HepG2 (cell line): ENCODE measurements around the gene KCNIP4. TPM values are rescaled to one million over a fixed set of nuclear protein-coding genes. Genes with fewer than 3 reads are reported as not detected.

ENCODE experiments used
- ATAC-seq: fragments of 200-7000 bp; cut with Tn5 transposase; 3 replicates; pipeline ENCODE4 v1.9.1; 2020; ENCODE audit warnings: mild to moderate bottlenecking, moderate library complexity
- BruUV-seq: library from RNA; stranded (reverse); fragments of 400-500 nt; replicated peaks from 2 replicates; lab custom pipeline; 2021; lab: Mats Ljungman, UMichigan
- CTCF ChIA-PET: fragments of 300-600 bp; formaldehyde crosslinking; extraction: SDS; loops from one replicate; lab custom pipeline; 2021; ENCODE audit warnings: low total read pairs, inconsistent platforms, low intra/inter-chr PET ratio; lab: Yijun Ruan, JAX
- POLR2A ChIA-PET: fragments of 350-600 bp; sonication (Branson Sonifier 250); formaldehyde crosslinking; loops from one replicate; lab custom pipeline; 2020; ENCODE audit warnings: antibody characterized with exemption, inconsistent platforms; lab: Yijun Ruan, JAX
- DNase-seq: peaks from one replicate; pipeline ENCODE4 v3.0.0-alpha.2; 2015; ENCODE audit warnings: low spot score
- FAIRE-seq: peaks from 3 replicates; lab custom pipeline; 2011; peaks lifted over from hg19 to GRCh38; lab: Jason Lieb, UNC
- H2AFZ ChIP-seq: one replicate; pipeline ENCODE4 v1.6.1; 2011; ENCODE audit warnings: low read length, inconsistent platforms
- H3K27ac ChIP-seq: fragments of 300-600 bp; 3 replicates; pipeline ENCODE4 v1.8.0; 2011; ENCODE audit warnings: mixed run types, mild to moderate bottlenecking, mixed read lengths, low read length, inconsistent platforms; ENCODE audit not compliant: insufficient read depth; ENCODE audit errors: extremely low read length
- H3K27me3 ChIP-seq, 2 experiments: fragments of 200-600 bp in 1 of 2; 2 replicates in 1 of 2; 3 replicates in 1 of 2; pipeline versions ENCODE4 v1.6.0 to v1.8.0; 2011; ENCODE audit warnings: low read length in 2 of 2, mild to moderate bottlenecking in 2 of 2, moderate library complexity in 2 of 2, inconsistent platforms in 1 of 2; ENCODE audit not compliant: insufficient read depth in 2 of 2, control insufficient read depth in 1 of 2
- H3K36me3 ChIP-seq, 2 experiments: fragments of 200-600 bp in 1 of 2; replicated peaks in 1 of 2; 2 replicates in 1 of 2; 3 replicates in 1 of 2; pipeline versions ENCODE4 v1.5.1 to v1.8.0; 2011; ENCODE audit warnings: low read length in 2 of 2, inconsistent platforms in 1 of 2; ENCODE audit not compliant: insufficient read depth in 2 of 2, control insufficient read depth in 1 of 2
- H3K4me1 ChIP-seq: 2 replicates; pipeline ENCODE4 v1.5.1; 2012; ENCODE audit warnings: low read length, inconsistent platforms; ENCODE audit not compliant: insufficient read depth
- H3K4me2 ChIP-seq: 2 replicates; pipeline ENCODE4 v1.6.0; 2011; ENCODE audit warnings: low read depth, low read length, inconsistent platforms
- H3K4me3 ChIP-seq, 3 experiments: fragments of 200-600 bp in 1 of 3; sonication (generic), shearing (Covaris generic) in 1 of 3; replicated peaks in 1 of 3; 2 replicates each; pipeline ENCODE4 v1.5.1; 2011 to 2016; ENCODE audit warnings: low read length in 3 of 3, inconsistent platforms in 2 of 3, low read depth in 2 of 3, mild to moderate bottlenecking in 2 of 3, control low read depth in 1 of 3, mixed read lengths in 1 of 3; ENCODE audit not compliant: insufficient read depth in 1 of 3
- H3K79me2 ChIP-seq: one replicate; pipeline ENCODE4 v1.6.1; 2011; ENCODE audit warnings: low read length, inconsistent platforms; ENCODE audit not compliant: insufficient read depth
- H3K9ac ChIP-seq: 2 replicates; pipeline ENCODE4 v1.6.0; 2011; ENCODE audit warnings: mild to moderate bottlenecking, low read depth, low read length, inconsistent platforms; ENCODE audit not compliant: insufficient read depth
- H3K9me3 ChIP-seq: 2 replicates; pipeline ENCODE4 v1.5.1; 2012; ENCODE audit warnings: mild to moderate bottlenecking, low read length
- H4K20me1 ChIP-seq: 2 replicates; pipeline ENCODE4 v1.6.0; 2011; ENCODE audit warnings: inconsistent platforms, mild to moderate bottlenecking, low read length, moderate library complexity; ENCODE audit not compliant: insufficient read depth
- ETV6 ChIP-seq: sonication (generic); formaldehyde crosslinking; conservative IDR thresholded peaks from 2 replicates; pipeline ENCODE4 v1.4.0; 2020; ENCODE audit warnings: missing genetic modification reagents
- MAFK ChIP-seq, 2 experiments: IDR thresholded peaks in 1 of 2; conservative IDR thresholded peaks in 1 of 2; 2 replicates each; pipeline ENCODE4 v1.6.1; 2011; ENCODE audit warnings: improper control_type of control experiment in 2 of 2, low read length in 2 of 2
- RXRB ChIP-seq: IDR thresholded peaks from 2 replicates; pipeline ENCODE4 v1.6.1; 2016; ENCODE audit warnings: borderline replicate concordance, missing genetic modification reagents, missing compliant biosample characterization
- SIX1 ChIP-seq: sonication (generic); formaldehyde crosslinking; IDR thresholded peaks from 2 replicates; pipeline ENCODE4 v1.4.0; 2020; ENCODE audit warnings: missing genetic modification reagents, borderline replicate concordance
- SP5 ChIP-seq: IDR thresholded peaks from 2 replicates; pipeline ENCODE4 v1.6.1; 2016; ENCODE audit warnings: low read depth, borderline replicate concordance
- TBL1XR1 ChIP-seq: fragments of 150-350 bp; IDR thresholded peaks from 2 replicates; pipeline ENCODE4 v1.6.1; 2014; ENCODE audit warnings: borderline replicate concordance, low read length; ENCODE audit not compliant: partially characterized antibody
- TOPORS ChIP-seq: sonication (generic); formaldehyde crosslinking; IDR thresholded peaks from 2 replicates; pipeline ENCODE4 v1.8.0; 2023; ENCODE audit warnings: mild to moderate bottlenecking, missing genetic modification reagents
- ZNF263 ChIP-seq: sonication (generic); formaldehyde crosslinking; IDR thresholded peaks from 2 replicates; pipeline ENCODE4 v1.4.0; 2020; ENCODE audit warnings: missing genetic modification reagents
- ZNF496 ChIP-seq: sonication (generic); formaldehyde crosslinking; IDR thresholded peaks from 2 replicates; pipeline ENCODE4 v1.8.1; 2023; ENCODE audit warnings: mild to moderate bottlenecking, moderate library complexity, missing genetic modification reagents; ENCODE audit not compliant: insufficient replicate concordance
- WGBS: methylation state at CpG from one replicate; pipeline ENCODE4 v1.1.6; 2017; ENCODE audit warnings: low lambda C conversion rate; 5-methylcytosine and 5-hydroxymethylcytosine counted together
- in situ Hi-C: cut with HindIII; loops from 2 replicates; pipeline ENCODE4 v1.10.0; 2017; ENCODE audit warnings: low pct_unique_long_range_greater_than_20kb; ENCODE audit not compliant: extremely low pct_ligation_motif_present
- intact Hi-C: fragments of 100-400 bp; cut with micrococcal nuclease; formaldehyde crosslinking; loops from one replicate; pipeline ENCODE4 v1.10.0; 2022; ENCODE audit not compliant: unreplicated experiment
- polyA plus RNA-seq, 8 experiments: library from polyadenylated mRNA; depleted of rRNA in 3 of 8; stranded (reverse) in 7 of 8; unstranded in 1 of 8; fragments of >200 nt; fragmentation: Illumina TruSeq in 4 of 8; extraction: Trizol in 4 of 8; gene quantifications; 2 replicates each; pipeline versions ENCODE4 v1.2.1 to v1.2.3, GENCODE V29; 2011 to 2016; ENCODE audit warnings: low read depth in 4 of 8, missing spikeins in 1 of 8, mixed read lengths in 1 of 8; ENCODE audit not compliant: insufficient read depth in 1 of 8
- total RNA-seq, 5 experiments: library from RNA; depleted of rRNA; stranded (reverse); fragments of >200 nt; fragmentation: Illumina TruSeq; extraction: Trizol; gene quantifications; 2 replicates each; pipeline ENCODE4 v1.2.3, GENCODE V29; 2016; ENCODE audit warnings: low read depth in 1 of 5
- TF ChIP-seq, protein P1 (sequence below): IDR thresholded peaks from 2 replicates; pipeline ENCODE4 v1.6.1; 2016
- TF ChIP-seq, protein P2 (sequence below): sonication (generic); formaldehyde crosslinking; IDR thresholded peaks from 2 replicates; pipeline ENCODE4 v1.5.1; 2020; ENCODE audit warnings: mild to moderate bottlenecking, moderate library complexity, missing genetic modification reagents
- TF ChIP-seq, protein P3 (sequence below): sonication (generic); formaldehyde crosslinking; conservative IDR thresholded peaks from 2 replicates; pipeline ENCODE4 v1.4.0; 2020; ENCODE audit warnings: missing genetic modification reagents
- TF ChIP-seq, protein P4 (sequence below): sonication (generic); formaldehyde crosslinking; IDR thresholded peaks from 2 replicates; pipeline ENCODE4 v1.8.1; 2023; ENCODE audit warnings: mild to moderate bottlenecking, missing genetic modification reagents
- TF ChIP-seq, protein P5 (sequence below): sonication (generic); formaldehyde crosslinking; IDR thresholded peaks from 2 replicates; pipeline ENCODE4 v1.5.0; 2020; ENCODE audit warnings: missing genetic modification reagents, mild to moderate bottlenecking, borderline replicate concordance

KCNIP4 gene
- total and polyA plus RNA-seq, 2 of the 13 experiments (the other 11 are each of a cell fraction or from before 2014, with no cell fraction given), result 0.09 TPM; not detected in 1

DNA sequence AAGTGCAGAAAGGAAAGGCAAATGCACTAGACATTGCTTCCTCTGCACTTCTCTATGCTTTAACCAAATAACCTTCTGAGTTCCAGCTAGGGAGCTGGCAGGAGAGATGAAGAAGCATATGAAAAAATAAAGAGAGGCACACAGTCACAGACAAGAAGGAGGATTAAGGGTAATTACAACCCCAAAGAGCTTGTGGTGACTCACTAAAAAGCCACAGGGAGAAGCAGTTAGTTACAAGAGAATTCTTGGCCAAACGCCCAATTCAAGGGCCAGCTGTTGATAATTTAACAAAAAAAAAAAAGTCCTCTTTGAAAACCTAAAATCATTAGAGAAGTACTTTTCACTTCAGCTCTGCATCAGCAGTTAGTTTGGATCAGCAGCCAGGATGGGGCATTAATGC is 478.0 kb downstream of the KCNIP4 start:
- no peaks in the 10 kb centered on the region; a peak in 1 of 5 replicates for H3K27me3 ChIP-seq
- in situ Hi-C loops, result loop anchor here (5.0 kb wide), 1 partner anchor 698 kb away; no protein-coding TSS in a partner anchor
- intact Hi-C loops, result no loop called here
- no peak for DNase-seq
- no peak overlapping the region for H3K9ac ChIP-seq
- no peak overlapping the region for H3K27ac ChIP-seq
- no TSS peak for BruUV-seq
- H3K4me2 ChIP-seq, result no peak overlapping the region
- ChIA-PET POLR2A (no interaction called here), CTCF (no interaction called here)
- no peak for FAIRE-seq
- TF ChIP-seq ZNF496 (CRISPR knock-in tag) (no peak), TOPORS (no peak), MAFK (conservative IDR thresholded peaks at IDR 0.05 in 1 of 2, IDR thresholded peaks at IDR 0.05 in 1 of 2; ENCODE audit: low read length in 2 of 2) (no peak), SP5 (CRISPR knock-in tag) (no peak), RXRB (no peak), SIX1 (CRISPR knock-in tag) (no peak), TBL1XR1 (no peak), ZNF263 (CRISPR knock-in tag) (no peak), ETV6 (CRISPR knock-in tag) (no peak)
- TF ChIP-seq, protein P1, sequence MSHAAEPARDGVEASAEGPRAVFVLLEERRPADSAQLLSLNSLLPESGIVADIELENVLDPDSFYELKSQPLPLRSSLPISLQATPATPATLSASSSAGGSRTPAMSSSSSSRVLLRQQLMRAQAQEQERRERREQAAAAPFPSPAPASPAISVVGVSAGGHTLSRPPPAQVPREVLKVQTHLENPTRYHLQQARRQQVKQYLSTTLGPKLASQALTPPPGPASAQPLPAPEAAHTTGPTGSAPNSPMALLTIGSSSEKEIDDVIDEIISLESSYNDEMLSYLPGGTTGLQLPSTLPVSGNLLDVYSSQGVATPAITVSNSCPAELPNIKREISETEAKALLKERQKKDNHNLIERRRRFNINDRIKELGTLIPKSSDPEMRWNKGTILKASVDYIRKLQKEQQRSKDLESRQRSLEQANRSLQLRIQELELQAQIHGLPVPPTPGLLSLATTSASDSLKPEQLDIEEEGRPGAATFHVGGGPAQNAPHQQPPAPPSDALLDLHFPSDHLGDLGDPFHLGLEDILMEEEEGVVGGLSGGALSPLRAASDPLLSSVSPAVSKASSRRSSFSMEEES, result no peak
- TF ChIP-seq, protein P2, sequence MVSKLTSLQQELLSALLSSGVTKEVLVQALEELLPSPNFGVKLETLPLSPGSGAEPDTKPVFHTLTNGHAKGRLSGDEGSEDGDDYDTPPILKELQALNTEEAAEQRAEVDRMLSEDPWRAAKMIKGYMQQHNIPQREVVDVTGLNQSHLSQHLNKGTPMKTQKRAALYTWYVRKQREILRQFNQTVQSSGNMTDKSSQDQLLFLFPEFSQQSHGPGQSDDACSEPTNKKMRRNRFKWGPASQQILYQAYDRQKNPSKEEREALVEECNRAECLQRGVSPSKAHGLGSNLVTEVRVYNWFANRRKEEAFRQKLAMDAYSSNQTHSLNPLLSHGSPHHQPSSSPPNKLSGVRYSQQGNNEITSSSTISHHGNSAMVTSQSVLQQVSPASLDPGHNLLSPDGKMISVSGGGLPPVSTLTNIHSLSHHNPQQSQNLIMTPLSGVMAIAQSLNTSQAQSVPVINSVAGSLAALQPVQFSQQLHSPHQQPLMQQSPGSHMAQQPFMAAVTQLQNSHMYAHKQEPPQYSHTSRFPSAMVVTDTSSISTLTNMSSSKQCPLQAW, result no peak
- TF ChIP-seq, protein P3, sequence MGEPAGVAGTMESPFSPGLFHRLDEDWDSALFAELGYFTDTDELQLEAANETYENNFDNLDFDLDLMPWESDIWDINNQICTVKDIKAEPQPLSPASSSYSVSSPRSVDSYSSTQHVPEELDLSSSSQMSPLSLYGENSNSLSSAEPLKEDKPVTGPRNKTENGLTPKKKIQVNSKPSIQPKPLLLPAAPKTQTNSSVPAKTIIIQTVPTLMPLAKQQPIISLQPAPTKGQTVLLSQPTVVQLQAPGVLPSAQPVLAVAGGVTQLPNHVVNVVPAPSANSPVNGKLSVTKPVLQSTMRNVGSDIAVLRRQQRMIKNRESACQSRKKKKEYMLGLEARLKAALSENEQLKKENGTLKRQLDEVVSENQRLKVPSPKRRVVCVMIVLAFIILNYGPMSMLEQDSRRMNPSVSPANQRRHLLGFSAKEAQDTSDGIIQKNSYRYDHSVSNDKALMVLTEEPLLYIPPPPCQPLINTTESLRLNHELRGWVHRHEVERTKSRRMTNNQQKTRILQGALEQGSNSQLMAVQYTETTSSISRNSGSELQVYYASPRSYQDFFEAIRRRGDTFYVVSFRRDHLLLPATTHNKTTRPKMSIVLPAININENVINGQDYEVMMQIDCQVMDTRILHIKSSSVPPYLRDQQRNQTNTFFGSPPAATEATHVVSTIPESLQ (CRISPR knock-in tag), result no peak
- TF ChIP-seq, protein P4, sequence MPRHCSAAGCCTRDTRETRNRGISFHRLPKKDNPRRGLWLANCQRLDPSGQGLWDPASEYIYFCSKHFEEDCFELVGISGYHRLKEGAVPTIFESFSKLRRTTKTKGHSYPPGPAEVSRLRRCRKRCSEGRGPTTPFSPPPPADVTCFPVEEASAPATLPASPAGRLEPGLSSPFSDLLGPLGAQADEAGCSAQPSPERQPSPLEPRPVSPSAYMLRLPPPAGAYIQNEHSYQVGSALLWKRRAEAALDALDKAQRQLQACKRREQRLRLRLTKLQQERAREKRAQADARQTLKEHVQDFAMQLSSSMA (CRISPR knock-in tag), result no peak
- TF ChIP-seq, protein P5, sequence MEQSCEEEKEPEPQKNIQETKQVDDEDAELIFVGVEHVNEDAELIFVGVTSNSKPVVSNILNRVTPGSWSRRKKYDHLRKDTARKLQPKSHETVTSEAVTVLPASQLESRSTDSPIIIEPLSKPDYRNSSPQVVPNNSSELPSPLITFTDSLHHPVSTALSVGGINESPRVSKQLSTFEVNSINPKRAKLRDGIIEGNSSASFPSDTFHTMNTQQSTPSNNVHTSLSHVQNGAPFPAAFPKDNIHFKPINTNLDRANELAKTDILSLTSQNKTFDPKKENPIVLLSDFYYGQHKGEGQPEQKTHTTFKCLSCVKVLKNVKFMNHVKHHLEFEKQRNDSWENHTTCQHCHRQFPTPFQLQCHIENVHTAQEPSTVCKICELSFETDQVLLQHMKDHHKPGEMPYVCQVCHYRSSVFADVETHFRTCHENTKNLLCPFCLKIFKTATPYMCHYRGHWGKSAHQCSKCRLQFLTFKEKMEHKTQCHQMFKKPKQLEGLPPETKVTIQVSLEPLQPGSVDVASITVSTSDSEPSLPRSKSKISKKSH, result no peak
- no peaks in the 10 kb centered on the region for H3K4me1 ChIP-seq
- no peaks in the 10 kb centered on the region for H3K36me3 ChIP-seq
- ATAC-seq, result no peak
- no peaks in the 10 kb centered on the region for H3K9me3 ChIP-seq
- H2AFZ ChIP-seq, result no peak overlapping the region
- H3K79me2 ChIP-seq, result no peaks in the 10 kb centered on the region
- no peak overlapping the region for H3K4me3 ChIP-seq
- H4K20me1 ChIP-seq, result no peaks in the 10 kb centered on the region
- WGBS, result 0% methylated on average over 1 of the region's 1 CpG
